SK-N-MC (cell line): Measurements from ENCODE around the gene NEK1.
"Not testable (repeated sequence)": the region's sequence is repeated elsewhere in the genome, so short reads cannot be mapped to it uniquely, and the experiment has no call there.

Experiments used
- DNase-seq: peaks from one replicate; pipeline ENCODE4 v3.0.0-alpha.2; 2011; ENCODE audit warnings: low read depth, low spot score
- H3K27ac ChIP-seq: fragments of 200-600 bp; sonication (generic); 2 replicates; pipeline ENCODE4 v1.5.1; 2016; ENCODE audit warnings: mixed run types
- H3K36me3 ChIP-seq: fragments of 200-600 bp; sonication (generic); 2 replicates; pipeline ENCODE4 v1.6.1; 2017; ENCODE audit warnings: antibody characterized with exemption, low read length, mixed read lengths; ENCODE audit not compliant: insufficient read depth
- H3K4me3 ChIP-seq: fragments of 200-600 bp; sonication (generic); 2 replicates; pipeline ENCODE4 v1.5.1; 2016
- H3K9ac ChIP-seq: fragments of 200-600 bp; sonication (generic); 2 replicates; pipeline ENCODE4 v1.8.0; 2017; ENCODE audit warnings: mixed run types, mixed read lengths; ENCODE audit not compliant: insufficient read length
- H3K9me3 ChIP-seq: fragments of 200-600 bp; sonication (generic); 2 replicates; pipeline ENCODE4 v1.6.1; 2017; ENCODE audit warnings: low read depth, mild to moderate bottlenecking, antibody characterized with exemption, low read length, moderate library complexity, mixed read lengths
- EZH2 ChIP-seq: fragments of 200-600 bp; sonication (generic); IDR thresholded peaks from one replicate; pipeline ENCODE4 v1.6.1; 2017; ENCODE audit warnings: antibody characterized with exemption
- FOXP2 ChIP-seq: optimal IDR thresholded peaks from 2 replicates; pipeline ENCODE3; 2011; ENCODE audit warnings: mild to moderate bottlenecking, moderate library complexity; ENCODE audit not compliant: insufficient read depth; ENCODE audit errors: extremely low read length, control extremely low read depth
- POLR2AphosphoS5 ChIP-seq: IDR thresholded peaks from 2 replicates; pipeline ENCODE4 v1.6.1; 2012; ENCODE audit warnings: mild to moderate bottlenecking, low read depth, low read length, borderline replicate concordance

The NEK1 gene

DNA sequence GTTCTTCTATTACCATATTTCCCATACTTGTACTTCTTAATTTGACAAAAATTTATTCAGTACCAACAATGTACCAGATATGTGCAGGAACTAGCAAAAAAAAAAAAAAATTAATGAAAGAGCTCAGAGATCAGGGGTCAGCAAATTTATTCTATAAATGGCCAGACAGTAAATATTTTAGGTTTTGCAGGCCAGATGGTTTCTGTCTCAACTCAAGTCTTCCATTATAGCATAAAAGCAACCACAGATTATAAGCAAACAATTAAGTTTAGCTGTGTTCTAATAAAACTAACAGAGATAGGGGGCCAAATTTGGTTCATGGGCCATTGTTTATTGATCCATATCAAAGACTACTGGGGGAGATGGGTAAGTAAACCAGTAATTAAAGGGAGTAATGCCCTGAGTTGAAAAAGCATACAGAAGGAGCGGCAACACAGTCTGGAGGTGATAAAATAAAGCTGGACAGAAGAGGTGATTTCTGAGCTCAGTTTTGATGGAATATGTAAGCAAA lies 19.3 kb downstream of the NEK1 start:
- TF ChIP-seq FOXP2, result no peak
- TF ChIP-seq POLR2AphosphoS5, result no peak
- TF ChIP-seq EZH2, result no peak
- Histone ChIP-seq H3K36me3 (peaks cover 8% of the 10 kb centered on the region; the same call in 1 of the 2 replicates), H3K4me3 (no peak overlapping the region), H3K9ac (no peak overlapping the region), H3K9me3 (no peaks in the 10 kb centered on the region), H3K27ac (no peak overlapping the region)
- DNase-seq, result no peak

GRCh38 chr4:169583563-169583962 lies 28.8 kb downstream of the NEK1 start:
- no peaks in the 10 kb centered on the region for H3K9me3 ChIP-seq
- TF ChIP-seq FOXP2, result no peak
- no peak for TF ChIP-seq EZH2
- TF ChIP-seq POLR2AphosphoS5, result no peak
- no peak overlapping the region for H3K9ac ChIP-seq
- H3K27ac ChIP-seq, result no peak overlapping the region
- H3K4me3 ChIP-seq, result no peak overlapping the region
- DNase-seq, result no peak
- peaks cover 9% of the 10 kb centered on the region for H3K36me3 ChIP-seq

GRCh38 chr4:169582706-169583105 lies 29.7 kb downstream of the NEK1 start:
- no peak for TF ChIP-seq EZH2
- no peak for TF ChIP-seq FOXP2
- no peak for TF ChIP-seq POLR2AphosphoS5
- H3K9ac ChIP-seq, result no peak overlapping the region
- no peaks in the 10 kb centered on the region for H3K9me3 ChIP-seq

DNA sequence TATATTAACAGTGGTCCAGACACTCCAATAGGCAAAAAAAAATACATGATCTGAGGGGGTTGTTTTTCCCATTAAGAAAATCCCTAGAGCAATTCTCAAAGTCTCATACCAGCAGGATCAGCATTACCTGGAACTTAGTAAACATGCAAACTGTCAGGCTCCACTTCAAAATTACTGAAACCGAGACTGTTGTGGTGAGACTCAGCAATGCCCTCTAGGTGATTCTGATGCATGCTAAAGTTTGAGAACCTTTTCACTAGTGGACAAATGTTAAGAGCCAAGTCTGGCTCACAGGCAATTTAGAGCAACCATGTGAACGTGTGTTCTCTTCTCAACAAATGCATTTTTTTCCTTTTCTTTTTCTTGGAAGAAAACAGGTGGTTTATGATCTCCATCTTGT lies 30.2 kb downstream of the NEK1 start:
- H3K4me3 ChIP-seq, result no peak overlapping the region
- no peak for TF ChIP-seq FOXP2
- TF ChIP-seq EZH2, result no peak
- TF ChIP-seq POLR2AphosphoS5, result no peak
- H3K36me3 ChIP-seq, result peaks cover 5% of the 10 kb centered on the region
- no peak overlapping the region for H3K9ac ChIP-seq
- no peak for DNase-seq
- H3K9me3 ChIP-seq, result no peaks in the 10 kb centered on the region
- no peak overlapping the region for H3K27ac ChIP-seq

More at GRCh38 chr4:169582706-169583105, 29.7 kb downstream of the NEK1 start:
- DNase-seq, result no peak
- no peak overlapping the region for H3K4me3 ChIP-seq
- peaks cover 5% of the 10 kb centered on the region for H3K36me3 ChIP-seq
- H3K27ac ChIP-seq, result no peak overlapping the region

- Histone ChIP-seq H3K36me3 (no peaks in the 10 kb centered on the region), H3K9me3 (no peaks in the 10 kb centered on the region), H3K4me3 (no peak overlapping the region), H3K9ac (no peak overlapping the region), H3K27ac (no peak overlapping the region)
- TF ChIP-seq POLR2AphosphoS5 (no peak), FOXP2 (no peak), EZH2 (no peak)
- no peak for DNase-seq
Measured at GRCh38 chr4:169573889-169574288, 38.5 kb downstream of the NEK1 start.

- no peak overlapping the region for H3K27ac ChIP-seq
- no peaks in the 10 kb centered on the region for H3K9me3 ChIP-seq
- TF ChIP-seq EZH2 (no peak), FOXP2 (no peak), POLR2AphosphoS5 (no peak)
- no peak overlapping the region for H3K9ac ChIP-seq
- H3K36me3 ChIP-seq, result no peaks in the 10 kb centered on the region
- no peak overlapping the region for H3K4me3 ChIP-seq
- no peak for DNase-seq
Measured at GRCh38 chr4:169571435-169571834, 40.9 kb downstream of the NEK1 start.

DNA sequence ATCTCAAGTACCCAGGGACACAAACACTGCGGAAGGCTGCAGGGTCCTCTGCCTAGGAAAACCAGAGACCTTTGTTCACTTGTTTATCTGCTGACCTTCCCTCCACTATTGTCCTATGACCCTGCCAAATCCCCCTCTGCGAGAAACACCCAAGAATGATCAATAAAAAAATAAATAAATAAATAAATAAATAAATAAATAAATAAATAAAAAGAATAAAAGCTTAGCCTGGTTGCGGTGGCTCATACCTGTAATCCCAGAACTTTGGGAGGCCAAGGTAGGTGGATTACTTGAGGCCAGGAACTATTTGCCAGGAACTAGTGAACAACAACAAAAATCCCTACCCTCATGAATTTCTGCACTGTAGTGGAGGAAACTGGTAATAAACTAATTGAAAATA lies 41.4 kb downstream of the NEK1 start:
- not testable (repeated sequence) for H3K4me3 ChIP-seq, H3K27ac ChIP-seq, H3K9ac ChIP-seq, H3K36me3 ChIP-seq, DNase-seq, H3K9me3 ChIP-seq

- H3K4me3 ChIP-seq, H3K27ac ChIP-seq, DNase-seq, H3K36me3 ChIP-seq, H3K9me3 ChIP-seq, H3K9ac ChIP-seq: not testable (repeated sequence)
Measured at GRCh38 chr4:169570266-169570665, 42.1 kb downstream of the NEK1 start.

DNA sequence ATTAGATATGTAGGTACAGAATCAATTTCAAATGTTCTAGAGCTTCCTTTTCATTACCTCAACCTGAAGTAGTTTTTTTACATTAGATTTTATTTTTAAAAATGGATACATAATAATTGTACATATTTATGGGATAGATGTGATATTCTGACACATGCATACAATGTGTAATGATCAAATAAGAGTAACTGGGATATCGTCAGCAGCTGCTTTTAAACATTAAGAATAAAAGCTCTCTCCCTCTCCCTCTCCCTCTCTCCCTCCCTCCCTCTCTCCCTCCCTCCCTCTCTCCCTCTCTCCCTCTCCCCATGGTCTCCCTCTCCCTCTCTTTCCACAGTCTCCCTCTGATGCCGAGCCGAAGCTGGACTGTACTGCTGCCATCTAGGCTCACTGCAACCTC lies 43.2 kb downstream of the NEK1 start:
- H3K4me3 ChIP-seq, H3K9me3 ChIP-seq, H3K9ac ChIP-seq: not testable (repeated sequence)

DNA sequence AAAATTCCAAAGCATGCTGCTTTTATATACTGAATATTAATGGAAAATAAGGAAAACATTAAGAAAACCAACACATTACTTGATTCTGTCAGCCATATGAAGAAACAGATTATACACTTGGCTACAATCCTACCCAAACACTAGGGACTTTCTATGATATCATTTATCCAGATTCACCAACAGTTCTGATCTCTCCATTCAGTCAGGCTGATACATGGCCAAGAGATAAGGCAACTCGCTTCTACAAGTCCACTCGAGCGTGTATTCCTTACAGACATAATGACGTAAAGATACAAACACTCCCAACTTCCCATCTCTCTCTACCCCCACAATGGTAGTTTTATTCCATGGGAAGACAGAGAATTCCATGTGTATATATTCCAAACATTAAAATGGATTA lies 44.5 kb downstream of the NEK1 start:
- H3K9me3 ChIP-seq, result no peaks in the 10 kb centered on the region
- TF ChIP-seq EZH2, result no peak
- no peak for TF ChIP-seq FOXP2
- no peak for TF ChIP-seq POLR2AphosphoS5
- no peak overlapping the region for H3K9ac ChIP-seq
- H3K4me3 ChIP-seq, result no peak overlapping the region
- H3K27ac ChIP-seq, result no peak overlapping the region
- no peak for DNase-seq
- no peaks in the 10 kb centered on the region for H3K36me3 ChIP-seq

More for the DNA sequence above, 43.2 kb downstream of the NEK1 start:
- DNase-seq, H3K36me3 ChIP-seq, H3K27ac ChIP-seq: not testable (repeated sequence)
